Endothelial cell of umbilical vein (primary cell): ENCODE measurements around the gene JTB. TPM values are rescaled to one million over a fixed set of nuclear protein-coding genes. Genes with fewer than 3 reads are reported as not detected.

Experiments
- BruUV-seq: library from RNA; stranded (reverse); fragments of 400-500 nt; replicated peaks from 2 replicates; lab custom pipeline; 2021; lab: Mats Ljungman, UMichigan
- CTCF ChIA-PET: fragments of 300-600, 350-600 bp; sonication (Branson Sonifier 250); formaldehyde crosslinking; loops from one replicate; lab custom pipeline; 2021; ENCODE audit warnings: antibody characterized with exemption, inconsistent platforms; lab: Charles Lee
- POLR2A ChIA-PET: fragments of 300-600, 350-600 bp; sonication (Branson Sonifier 250); formaldehyde crosslinking; loops from one replicate; lab custom pipeline; 2021; ENCODE audit warnings: antibody characterized with exemption, inconsistent platforms; lab: Charles Lee
- DNase-seq: peaks from one replicate; pipeline ENCODE4 v3.0.0-alpha.2; 2011; ENCODE audit warnings: low read depth, low spot score
- FAIRE-seq: peaks from 2 replicates; lab custom pipeline; 2011; peaks lifted over from hg19 to GRCh38; lab: Jason Lieb, UNC
- H2AFZ ChIP-seq: 2 replicates; pipeline ENCODE4 v1.6.0; 2012; ENCODE audit warnings: low read depth, low read length, control low read depth, inconsistent platforms
- H3K27ac ChIP-seq: 2 replicates; pipeline ENCODE4 v1.5.1; 2011; ENCODE audit warnings: low read depth, mild to moderate bottlenecking, control low read depth, low read length, moderate library complexity; ENCODE audit not compliant: insufficient read depth
- H3K27me3 ChIP-seq, 2 experiments: 2 replicates each; pipeline versions ENCODE4 v1.6.0 to v1.6.1; 2011; ENCODE audit warnings: low read length in 2 of 2, mixed read lengths in 1 of 2; ENCODE audit not compliant: control insufficient read depth in 2 of 2, insufficient read depth in 2 of 2
- H3K36me3 ChIP-seq, 2 experiments: 2 replicates in 1 of 2; 3 replicates in 1 of 2; pipeline ENCODE4 v1.5.1; 2011; ENCODE audit warnings: low read length in 2 of 2, mild to moderate bottlenecking in 1 of 2, moderate library complexity in 1 of 2; ENCODE audit not compliant: control insufficient read depth in 2 of 2, insufficient read depth in 2 of 2; ENCODE audit errors: extremely low read depth in 1 of 2
- H3K4me1 ChIP-seq: 3 replicates; pipeline ENCODE4 v1.5.1; 2011; ENCODE audit warnings: mild to moderate bottlenecking, low read length; ENCODE audit not compliant: control insufficient read depth, insufficient read depth; ENCODE audit errors: extremely low read depth
- H3K4me2 ChIP-seq: 2 replicates; pipeline ENCODE4 v1.6.1; 2011; ENCODE audit warnings: low read length, control low read depth, mixed read lengths; ENCODE audit not compliant: insufficient read depth
- H3K4me3 ChIP-seq, 3 experiments: fragments of 200-600 bp in 1 of 3; sonication (generic), shearing (Covaris generic) in 1 of 3; replicated peaks in 1 of 3; 2 replicates each; pipeline ENCODE4 v1.5.1; 2011 to 2016; ENCODE audit warnings: control low read depth in 3 of 3, low read length in 3 of 3, mild to moderate bottlenecking in 2 of 3, inconsistent platforms in 1 of 3, low read depth in 1 of 3, moderate library complexity in 1 of 3; ENCODE audit not compliant: insufficient read depth in 1 of 3
- H3K79me2 ChIP-seq: 2 replicates; pipeline ENCODE4 v1.6.0; 2012; ENCODE audit warnings: low read length, inconsistent platforms; ENCODE audit not compliant: control insufficient read depth, insufficient read depth
- H3K9ac ChIP-seq: replicated peaks from 2 replicates; pipeline ENCODE3; 2011; ENCODE audit warnings: low read length, control low read depth; ENCODE audit not compliant: insufficient read depth; ENCODE audit errors: extremely low read depth
- H3K9me1 ChIP-seq: replicated peaks from 3 replicates; pipeline ENCODE4 v1.6.0; 2011; ENCODE audit warnings: mild to moderate bottlenecking, low read length; ENCODE audit not compliant: control insufficient read depth, insufficient read depth; ENCODE audit errors: extremely low read depth
- H3K9me3 ChIP-seq: replicated peaks from 2 replicates; pipeline ENCODE4 v1.5.1; 2012; ENCODE audit warnings: low read length, inconsistent platforms; ENCODE audit not compliant: control insufficient read depth, insufficient read depth
- H4K20me1 ChIP-seq: replicated peaks from 2 replicates; pipeline ENCODE3; 2011; ENCODE audit warnings: mild to moderate bottlenecking, low read length; ENCODE audit not compliant: control insufficient read depth, insufficient read depth; ENCODE audit errors: extremely low read depth
- EZH2 ChIP-seq: IDR thresholded peaks from 2 replicates; pipeline ENCODE4 v1.6.1; 2012; ENCODE audit warnings: borderline replicate concordance, low read depth, mild to moderate bottlenecking, moderate library complexity, low read length, inconsistent platforms; ENCODE audit not compliant: severe bottlenecking
- FOS ChIP-seq: IDR thresholded peaks from 2 replicates; pipeline ENCODE4 v1.6.1; 2011; ENCODE audit warnings: mild to moderate bottlenecking, low read length, moderate library complexity, borderline replicate concordance; ENCODE audit not compliant: insufficient read depth
- GATA2 ChIP-seq: IDR thresholded peaks from 2 replicates; pipeline ENCODE4 v1.7.0; 2011; ENCODE audit warnings: low read depth, mild to moderate bottlenecking, moderate library complexity, mixed read lengths, low read length; ENCODE audit not compliant: insufficient read length, insufficient read depth
- JUN ChIP-seq: IDR thresholded peaks from 2 replicates; pipeline ENCODE4 v1.6.1; 2011; ENCODE audit warnings: borderline replicate concordance, low read depth; ENCODE audit not compliant: insufficient read length, insufficient read depth
- MYC ChIP-seq: IDR thresholded peaks from one replicate; pipeline ENCODE4 v1.6.1; 2011; ENCODE audit warnings: mild to moderate bottlenecking, low read depth, low read length
- POLR2A ChIP-seq: IDR thresholded peaks from 2 replicates; pipeline ENCODE4 v1.6.1; 2012; ENCODE audit warnings: low read depth, mild to moderate bottlenecking, control low read depth, low read length
- POLR2AphosphoS5 ChIP-seq: IDR thresholded peaks from 2 replicates; pipeline ENCODE4 v1.6.1; 2012; ENCODE audit warnings: low read depth, mild to moderate bottlenecking, control low read depth, low read length, moderate library complexity; ENCODE audit not compliant: insufficient read depth
- dilution Hi-C: fragments of 300-500 bp; cut with MboI; formaldehyde crosslinking; loops from one replicate; pipeline ENCODE4 v1.15.0; 2019; ENCODE audit warnings: low sequenced_read_pairs; ENCODE audit not compliant: extremely low pct_ligation_motif_present
- intact Hi-C: fragments of 100-400 bp; cut with micrococcal nuclease; formaldehyde crosslinking; loops from one replicate; pipeline ENCODE4 v1.10.0; 2022
- polyA plus RNA-seq, 4 experiments: library from polyadenylated mRNA; depleted of rRNA in 3 of 4; stranded (reverse) in 3 of 4; unstranded in 1 of 4; fragments of >200 nt; gene quantifications; 2 replicates each; pipeline versions ENCODE4 v1.2.1 to v1.2.3, GENCODE V29; 2011 to 2012; ENCODE audit warnings: missing spikeins in 1 of 4
- total RNA-seq: library from RNA; stranded (reverse); gene quantifications from 2 replicates; pipeline ENCODE4 v1.2.3, GENCODE V29; 2021
- TF ChIP-seq, protein P1 (sequence below): IDR thresholded peaks from 2 replicates; pipeline ENCODE4 v1.6.1; 2011; ENCODE audit not compliant: insufficient read depth, insufficient read length
- TF ChIP-seq, protein P2 (sequence below), 2 donors: IDR thresholded peaks; 1 replicate in 1 of 2; 2 replicates in 1 of 2; pipeline ENCODE4 v1.5.1; 2011; ENCODE audit warnings: low read length in 2 of 2, mild to moderate bottlenecking in 2 of 2, moderate library complexity in 2 of 2, control low read depth in 1 of 2, inconsistent platforms in 1 of 2, low read depth in 1 of 2; ENCODE audit not compliant: insufficient read depth in 1 of 2; ENCODE audit errors: extremely low read depth in 1 of 2

The JTB gene
- total and polyA plus RNA-seq, 2 donors (not counting 3 experiments of a cell fraction or from before 2014, with no cell fraction given) = 90.2 to 149 TPM

DNA sequence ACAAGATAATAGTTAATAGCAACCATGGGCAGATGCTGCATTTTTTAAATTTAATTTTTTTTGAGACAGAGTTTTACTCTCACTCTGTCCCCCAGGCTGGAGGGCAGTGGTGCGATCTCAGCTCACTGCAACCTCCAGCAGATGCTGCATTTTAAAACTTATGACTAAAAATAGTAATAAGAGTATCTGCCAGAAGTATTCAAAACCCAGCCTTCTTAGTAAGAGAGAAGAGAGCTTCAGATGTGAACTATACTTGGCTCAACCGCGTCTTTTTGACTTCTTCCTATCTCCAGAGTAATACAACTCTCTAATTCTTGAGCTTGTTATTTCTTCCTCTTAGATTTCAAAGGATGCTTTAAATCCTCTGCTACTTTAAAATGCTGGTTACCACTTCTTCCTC is 17.7 kb upstream of the JTB start:
- Histone ChIP-seq H3K27me3 (no peaks in the 10 kb centered on the region), H3K9ac (no peak overlapping the region), H3K4me3 (no peak overlapping the region), H3K4me1 (peaks cover 17% of the 10 kb centered on the region), H3K9me3 (no peaks in the 10 kb centered on the region), H3K79me2 (peaks cover 21% of the 10 kb centered on the region), H2AFZ (no peak overlapping the region), H4K20me1 (no peaks in the 10 kb centered on the region), H3K9me1 (no peaks in the 10 kb centered on the region), H3K36me3 (peaks cover 9 to 10% of the 10 kb centered on the region in 2 experiments), H3K4me2 (no peak overlapping the region), H3K27ac (no peak overlapping the region)
- TF ChIP-seq FOS = no peak
- TF ChIP-seq, protein P1, sequence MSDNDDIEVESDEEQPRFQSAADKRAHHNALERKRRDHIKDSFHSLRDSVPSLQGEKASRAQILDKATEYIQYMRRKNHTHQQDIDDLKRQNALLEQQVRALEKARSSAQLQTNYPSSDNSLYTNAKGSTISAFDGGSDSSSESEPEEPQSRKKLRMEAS = no peak
- no peak for TF ChIP-seq GATA2
- TF ChIP-seq, protein P2, sequence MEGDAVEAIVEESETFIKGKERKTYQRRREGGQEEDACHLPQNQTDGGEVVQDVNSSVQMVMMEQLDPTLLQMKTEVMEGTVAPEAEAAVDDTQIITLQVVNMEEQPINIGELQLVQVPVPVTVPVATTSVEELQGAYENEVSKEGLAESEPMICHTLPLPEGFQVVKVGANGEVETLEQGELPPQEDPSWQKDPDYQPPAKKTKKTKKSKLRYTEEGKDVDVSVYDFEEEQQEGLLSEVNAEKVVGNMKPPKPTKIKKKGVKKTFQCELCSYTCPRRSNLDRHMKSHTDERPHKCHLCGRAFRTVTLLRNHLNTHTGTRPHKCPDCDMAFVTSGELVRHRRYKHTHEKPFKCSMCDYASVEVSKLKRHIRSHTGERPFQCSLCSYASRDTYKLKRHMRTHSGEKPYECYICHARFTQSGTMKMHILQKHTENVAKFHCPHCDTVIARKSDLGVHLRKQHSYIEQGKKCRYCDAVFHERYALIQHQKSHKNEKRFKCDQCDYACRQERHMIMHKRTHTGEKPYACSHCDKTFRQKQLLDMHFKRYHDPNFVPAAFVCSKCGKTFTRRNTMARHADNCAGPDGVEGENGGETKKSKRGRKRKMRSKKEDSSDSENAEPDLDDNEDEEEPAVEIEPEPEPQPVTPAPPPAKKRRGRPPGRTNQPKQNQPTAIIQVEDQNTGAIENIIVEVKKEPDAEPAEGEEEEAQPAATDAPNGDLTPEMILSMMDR (IDR thresholded peaks at IDR 0.05; ENCODE audit: extremely low read depth in 1 of 2, insufficient read depth in 1 of 2, low read depth in 1 of 2, low read length in 2 of 2) = no peak
- no peak for TF ChIP-seq POLR2A
- no peak for TF ChIP-seq EZH2
- TF ChIP-seq MYC = no peak
- TF ChIP-seq POLR2AphosphoS5 = no peak
- TF ChIP-seq JUN = no peak
- intact Hi-C loops (loop anchor here (10.0 kb wide), 1 partner anchor 160 kb away; the partner anchor contains the start of gene NUP210L), dilution Hi-C loops (no loop called here)
- DNase-seq (no peak), FAIRE-seq (no peak)
- ChIA-PET POLR2A (interaction anchor here (0.5 kb wide), 1 partner anchor 180 kb away, joined by 7 read pairs; no protein-coding TSS in a partner anchor), CTCF (interaction anchor here (1.2 kb wide), 1 partner anchor 340 kb away, joined by 4 read pairs; no protein-coding TSS in a partner anchor)
- no TSS peak for BruUV-seq
